ENCODE results near the gene ACBD3. TPM values are rescaled to one million over a fixed set of nuclear protein-coding genes. Genes with fewer than 3 reads are reported as not detected.

The ACBD3 gene
- total and polyA plus RNA-seq, 2 of the 8 experiments (the other 6 are each of a cell fraction or from before 2014, with no cell fraction given): 8.4 to 29.4 TPM

DNA sequence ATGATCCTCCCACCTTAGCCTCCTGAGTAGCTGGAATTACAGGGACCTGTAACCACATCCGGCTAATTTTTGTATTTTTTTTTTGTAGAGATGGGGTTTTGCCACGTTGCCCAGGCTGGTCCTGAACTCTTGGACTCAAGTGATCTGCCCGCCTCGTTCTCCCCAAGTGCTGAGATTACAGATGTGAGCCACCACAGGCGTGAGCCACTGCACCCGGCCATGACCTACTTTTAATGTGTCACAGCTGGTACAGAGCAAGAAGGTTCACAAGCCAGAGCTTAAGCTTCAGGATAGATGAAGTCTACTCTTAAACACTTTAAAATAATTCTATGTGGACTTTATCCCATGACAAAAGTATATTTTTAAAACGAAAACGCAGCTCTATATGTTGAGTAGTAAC, 23.6 kb downstream of the ACBD3 start:
- H3K18ac ChIP-seq (ENCODE audit: extremely low read depth, low read length): no peak overlapping the region
- H3K56ac ChIP-seq (replicated peaks; ENCODE audit: insufficient read length, low read depth, low read length): no peak overlapping the region
- no peak overlapping the region for H4K8ac ChIP-seq (ENCODE audit: extremely low read depth, insufficient read depth, low read length)
- H3K27me3 ChIP-seq (replicated peaks in 1 of 4; ENCODE audit: control insufficient read depth in 3 of 4, extremely low read depth in 1 of 4, insufficient read depth in 3 of 4, low read length in 3 of 4): no peaks in the 10 kb centered on the region
- H3K4ac ChIP-seq (replicated peaks; ENCODE audit: insufficient read length, low read depth, low read length): no peak overlapping the region
- TF ChIP-seq MAFK (IDR thresholded peaks at IDR 0.05; ENCODE audit: low read depth, low read length) (no peak), RBBP5 (IDR thresholded peaks at IDR 0.05; ENCODE audit: borderline replicate concordance, low read depth, low read length) (no peak), TBP (IDR thresholded peaks at IDR 0.05; ENCODE audit: low read depth, low read length) (no peak), SUZ12 (IDR thresholded peaks at IDR 0.05; ENCODE audit: low read length) (no peak), TAF1 (IDR thresholded peaks at IDR 0.05; ENCODE audit: low read depth, low read length) (no peak)
- no peaks in the 10 kb centered on the region for H3K9me3 ChIP-seq (ENCODE audit: insufficient read depth in 2 of 2, low read depth in 1 of 2, low read length in 1 of 2)
- FAIRE-seq: no peak
- H4K20me1 ChIP-seq (replicated peaks in 1 of 2; ENCODE audit: control insufficient read depth in 1 of 2, insufficient read depth in 2 of 2, low read length in 2 of 2): peaks cover 0 to 10% of the 10 kb centered on the region in 2 experiments
- no peak overlapping the region for H2AK5ac ChIP-seq (ENCODE audit: low read depth, low read length)
- H2BK15ac ChIP-seq (ENCODE audit: low read length): no peak overlapping the region
- H3K4me1 ChIP-seq (replicated peaks in 1 of 4; ENCODE audit: control insufficient read depth in 3 of 4, insufficient read depth in 4 of 4, low read length in 3 of 4): no peaks in the 10 kb centered on the region
- H2BK5ac ChIP-seq (ENCODE audit: low read depth, low read length): no peak overlapping the region
- H2BK12ac ChIP-seq (ENCODE audit: low read depth, low read length): no peak overlapping the region
- ChIA-PET POLR2A (ENCODE audit: partially characterized antibody) (no interaction called here), CTCF (ENCODE audit: partially characterized antibody) (interaction anchor here (0.6 to 1.1 kb wide), 4 partner anchors 14 to 37 kb away, joined by 3 to 4 read pairs (median 3); no protein-coding TSS in a partner anchor)
- no peak overlapping the region for H4K5ac ChIP-seq (ENCODE audit: insufficient read length, low read depth, low read length)
- H2BK120ac ChIP-seq (replicated peaks; ENCODE audit: low read depth, low read length): no peak overlapping the region
- no peak overlapping the region for H4K91ac ChIP-seq (replicated peaks; ENCODE audit: insufficient read length, low read length)
- no peak overlapping the region for H3K14ac ChIP-seq (ENCODE audit: insufficient read length)
- no peak overlapping the region for H2BK20ac ChIP-seq (ENCODE audit: low read length)
- H3K4me2 ChIP-seq (ENCODE audit: insufficient read depth in 1 of 2, low read depth in 2 of 2, low read length in 2 of 2): no peak overlapping the region
- no peak for DNase-seq (ENCODE audit: low read depth in 1 of 2, low spot score in 2 of 2)
- H3K23ac ChIP-seq (ENCODE audit: insufficient read length): no peak overlapping the region
- WGBS, 2 experiments (ENCODE audit: extremely low coverage in 1 of 2, insufficient coverage in 1 of 2, insufficient read length in 1 of 2, insufficient replicate concordance in 2 of 2, low coverage in 1 of 2, low lambda C conversion rate in 2 of 2, missing lambda C conversion rate in 1 of 2): 86% methylated on average over 8 of the region's 8 CpGs; no CpG with 5 or more reads in 1 of the 2 experiments
- H3K79me1 ChIP-seq (ENCODE audit: low read depth, low read length): peaks cover 2% of the 10 kb centered on the region
- H3K36me3 ChIP-seq (ENCODE audit: control insufficient read depth in 2 of 4, insufficient read depth in 4 of 4, low read length in 3 of 4): peaks cover 9 to 61% (median 43%) of the 10 kb centered on the region in 4 experiments
- H3K23me2 ChIP-seq (ENCODE audit: low read depth, low read length): no peaks in the 10 kb centered on the region
- no peak overlapping the region for H2AFZ ChIP-seq (ENCODE audit: low read length)
- H3K4me3 ChIP-seq (ENCODE audit: extremely low read depth in 1 of 4, insufficient read depth in 2 of 4, low read depth in 3 of 4, low read length in 4 of 4): no peak overlapping the region
- no peak overlapping the region for H3K9ac ChIP-seq (replicated peaks in 1 of 4; ENCODE audit: extremely low read depth in 1 of 4, low read depth in 3 of 4, low read length in 3 of 4)
- H3K79me2 ChIP-seq (ENCODE audit: control insufficient read depth in 1 of 2, insufficient read depth in 2 of 2, low read length in 2 of 2): peaks cover 0 to 11% of the 10 kb centered on the region in 2 experiments; a peak in 1 of 4 replicates
- no peak overlapping the region for H3K27ac ChIP-seq (ENCODE audit: low read depth, low read length)
